DND-41 (cell line): ENCODE results near the gene LMO7.

ENCODE experiments used
- ATAC-seq: fragments of 200-7000 bp; cut with Tn5 transposase; 3 replicates; pipeline ENCODE4 v1.9.1; 2021; ENCODE audit warnings: low read depth; ENCODE audit not compliant: insufficient read depth
- DNase-seq: peaks from one replicate; pipeline ENCODE4 v3.0.0-alpha.2; 2020
- H2AFZ ChIP-seq: 2 replicates; pipeline ENCODE4 v1.6.0; 2012; ENCODE audit warnings: low read depth, low read length
- H3K27ac ChIP-seq: 2 replicates; pipeline ENCODE4 v1.5.1; 2012; ENCODE audit warnings: low read length, inconsistent platforms
- H3K27me3 ChIP-seq: fragments of 200-600 bp; sonication (generic); 2 replicates; pipeline ENCODE4 v1.6.0; 2012; ENCODE audit warnings: low read length, mild to moderate bottlenecking, inconsistent platforms; ENCODE audit not compliant: insufficient read depth, poor library complexity
- H3K36me3 ChIP-seq: 2 replicates; pipeline ENCODE4 v1.5.1; 2012; ENCODE audit warnings: low read length, inconsistent platforms; ENCODE audit not compliant: insufficient read depth
- H3K4me1 ChIP-seq: 2 replicates; pipeline ENCODE4 v1.5.1; 2012; ENCODE audit warnings: mild to moderate bottlenecking, low read length; ENCODE audit not compliant: insufficient read depth
- H3K4me2 ChIP-seq: 2 replicates; pipeline ENCODE4 v1.6.0; 2012; ENCODE audit warnings: mild to moderate bottlenecking, moderate library complexity, low read length, inconsistent platforms; ENCODE audit not compliant: insufficient read depth
- H3K4me3 ChIP-seq, 2 experiments: fragments of 200-600 bp in 1 of 2; shearing (Covaris generic) in 1 of 2; 2 replicates each; pipeline ENCODE4 v1.5.1; 2012 to 2016; ENCODE audit warnings: inconsistent platforms in 2 of 2, low read length in 2 of 2, mild to moderate bottlenecking in 2 of 2, low read depth in 1 of 2, moderate library complexity in 1 of 2
- H3K79me2 ChIP-seq: 2 replicates; pipeline ENCODE4 v1.6.0; 2012; ENCODE audit warnings: low read length, inconsistent platforms; ENCODE audit not compliant: insufficient read depth
- H3K9ac ChIP-seq: 2 replicates; pipeline ENCODE4 v1.6.0; 2012; ENCODE audit warnings: low read depth, mild to moderate bottlenecking, inconsistent platforms, low read length, moderate library complexity
- H3K9me3 ChIP-seq: 2 replicates; pipeline ENCODE4 v1.5.1; 2012; ENCODE audit warnings: low read length, moderate library complexity, mild to moderate bottlenecking, inconsistent platforms; ENCODE audit not compliant: insufficient read depth, severe bottlenecking
- H4K20me1 ChIP-seq: 2 replicates; pipeline ENCODE4 v1.6.0; 2012; ENCODE audit warnings: low read length; ENCODE audit not compliant: insufficient read depth
- EZH2 ChIP-seq: IDR thresholded peaks from 3 replicates; pipeline ENCODE4 v1.6.1; 2012; ENCODE audit warnings: borderline replicate concordance, low read depth, mild to moderate bottlenecking, moderate library complexity, low read length, inconsistent platforms; ENCODE audit not compliant: severe bottlenecking
- TF ChIP-seq, protein P1 (sequence below): IDR thresholded peaks from 2 replicates; pipeline ENCODE4 v1.5.1; 2012; ENCODE audit warnings: borderline replicate concordance, low read length, moderate library complexity, mild to moderate bottlenecking; ENCODE audit not compliant: poor library complexity, severe bottlenecking; ENCODE audit errors: extremely low read depth

The LMO7 gene

DNA sequence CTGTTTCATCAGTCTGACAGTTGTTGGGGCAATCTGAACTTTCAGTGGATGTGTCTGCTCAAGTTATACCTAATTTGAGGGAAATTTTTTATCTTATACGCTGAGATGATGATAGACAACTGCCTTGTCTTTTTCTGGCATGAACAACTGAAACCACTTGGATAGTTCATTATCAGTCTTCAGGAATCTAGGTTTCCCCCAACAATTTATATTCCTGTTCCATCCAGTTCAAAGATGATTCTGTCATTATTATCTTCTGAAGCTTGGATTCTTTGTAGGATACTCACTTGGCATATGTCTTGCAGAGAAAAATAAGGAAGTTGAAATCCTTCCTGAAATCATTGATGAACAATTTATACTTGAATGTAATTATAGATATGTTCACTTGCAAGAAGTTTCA is 193.7 kb downstream of the LMO7 start:
- H3K27me3 ChIP-seq = no peaks in the 10 kb centered on the region
- H3K4me2 ChIP-seq = no peak overlapping the region
- H3K9ac ChIP-seq = no peak overlapping the region
- H2AFZ ChIP-seq = no peak overlapping the region
- H4K20me1 ChIP-seq = no peaks in the 10 kb centered on the region
- no peaks in the 10 kb centered on the region for H3K9me3 ChIP-seq
- no peaks in the 10 kb centered on the region for H3K4me1 ChIP-seq
- H3K4me3 ChIP-seq = no peak overlapping the region
- H3K79me2 ChIP-seq = no peaks in the 10 kb centered on the region
- ATAC-seq = no peak
- H3K27ac ChIP-seq = no peak overlapping the region
- DNase-seq = no peak
- TF ChIP-seq, protein P1, sequence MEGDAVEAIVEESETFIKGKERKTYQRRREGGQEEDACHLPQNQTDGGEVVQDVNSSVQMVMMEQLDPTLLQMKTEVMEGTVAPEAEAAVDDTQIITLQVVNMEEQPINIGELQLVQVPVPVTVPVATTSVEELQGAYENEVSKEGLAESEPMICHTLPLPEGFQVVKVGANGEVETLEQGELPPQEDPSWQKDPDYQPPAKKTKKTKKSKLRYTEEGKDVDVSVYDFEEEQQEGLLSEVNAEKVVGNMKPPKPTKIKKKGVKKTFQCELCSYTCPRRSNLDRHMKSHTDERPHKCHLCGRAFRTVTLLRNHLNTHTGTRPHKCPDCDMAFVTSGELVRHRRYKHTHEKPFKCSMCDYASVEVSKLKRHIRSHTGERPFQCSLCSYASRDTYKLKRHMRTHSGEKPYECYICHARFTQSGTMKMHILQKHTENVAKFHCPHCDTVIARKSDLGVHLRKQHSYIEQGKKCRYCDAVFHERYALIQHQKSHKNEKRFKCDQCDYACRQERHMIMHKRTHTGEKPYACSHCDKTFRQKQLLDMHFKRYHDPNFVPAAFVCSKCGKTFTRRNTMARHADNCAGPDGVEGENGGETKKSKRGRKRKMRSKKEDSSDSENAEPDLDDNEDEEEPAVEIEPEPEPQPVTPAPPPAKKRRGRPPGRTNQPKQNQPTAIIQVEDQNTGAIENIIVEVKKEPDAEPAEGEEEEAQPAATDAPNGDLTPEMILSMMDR = no peak
- TF ChIP-seq EZH2 = no peak
- no peaks in the 10 kb centered on the region for H3K36me3 ChIP-seq

DNA sequence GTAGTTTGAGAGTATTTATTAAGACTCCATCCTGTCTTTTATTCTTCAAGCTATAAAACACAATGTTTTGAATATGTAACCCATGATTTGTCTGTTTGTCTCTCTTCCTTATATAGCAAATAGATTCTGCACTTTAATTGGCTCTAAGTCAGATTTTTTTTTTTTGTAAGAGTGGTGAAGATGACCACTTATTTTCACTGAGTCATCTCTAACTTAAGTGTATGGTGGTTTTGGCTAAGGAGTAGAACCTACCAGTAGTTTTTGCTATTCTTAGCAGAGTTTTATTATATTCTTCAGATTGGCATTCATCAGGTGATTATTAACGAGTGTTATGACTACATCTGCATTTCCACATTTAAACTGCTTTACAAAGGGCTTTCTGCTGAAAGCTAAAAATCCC is 194.7 kb downstream of the LMO7 start:
- Histone ChIP-seq H3K79me2 (no peaks in the 10 kb centered on the region), H4K20me1 (no peaks in the 10 kb centered on the region), H3K4me1 (no peaks in the 10 kb centered on the region), H3K27me3 (no peaks in the 10 kb centered on the region), H3K36me3 (no peaks in the 10 kb centered on the region), H3K27ac (no peak overlapping the region), H3K4me3 (no peak overlapping the region), H3K9ac (no peak overlapping the region), H3K4me2 (no peak overlapping the region), H3K9me3 (no peaks in the 10 kb centered on the region), H2AFZ (no peak overlapping the region)
- TF ChIP-seq, protein P1 = no peak
- TF ChIP-seq EZH2 = no peak
- DNase-seq = no peak
- no peak for ATAC-seq

DNA sequence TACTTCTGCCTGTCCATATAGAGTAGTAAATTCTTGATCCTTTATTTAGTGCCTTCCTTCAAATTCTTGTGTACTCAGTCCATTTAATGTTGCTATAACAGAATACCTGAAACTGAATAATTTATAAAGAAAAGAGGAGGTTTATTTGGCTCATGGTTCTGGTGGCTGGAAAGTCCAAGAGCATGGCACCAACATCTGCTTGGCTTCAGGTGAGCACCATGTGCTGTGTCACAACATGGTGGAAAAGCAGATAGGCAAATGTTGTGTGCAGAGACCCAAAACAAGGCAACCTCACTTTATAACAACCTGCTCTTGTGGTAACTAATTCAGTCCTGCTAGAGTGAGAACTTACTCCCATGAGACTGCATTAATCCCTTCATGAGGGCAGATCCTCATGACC is 195.3 kb downstream of the LMO7 start:
- H3K9ac ChIP-seq = no peak overlapping the region
- H3K36me3 ChIP-seq = no peaks in the 10 kb centered on the region
- H3K9me3 ChIP-seq = no peaks in the 10 kb centered on the region
- no peak overlapping the region for H2AFZ ChIP-seq
- no peaks in the 10 kb centered on the region for H4K20me1 ChIP-seq
- H3K4me1 ChIP-seq = no peaks in the 10 kb centered on the region
- no peak overlapping the region for H3K4me3 ChIP-seq
- DNase-seq (no peak), ATAC-seq (no peak)
- no peaks in the 10 kb centered on the region for H3K79me2 ChIP-seq
- no peaks in the 10 kb centered on the region for H3K27me3 ChIP-seq
- H3K4me2 ChIP-seq = no peak overlapping the region
- TF ChIP-seq, protein P1 = no peak
- no peak for TF ChIP-seq EZH2
- H3K27ac ChIP-seq = no peak overlapping the region

DNA sequence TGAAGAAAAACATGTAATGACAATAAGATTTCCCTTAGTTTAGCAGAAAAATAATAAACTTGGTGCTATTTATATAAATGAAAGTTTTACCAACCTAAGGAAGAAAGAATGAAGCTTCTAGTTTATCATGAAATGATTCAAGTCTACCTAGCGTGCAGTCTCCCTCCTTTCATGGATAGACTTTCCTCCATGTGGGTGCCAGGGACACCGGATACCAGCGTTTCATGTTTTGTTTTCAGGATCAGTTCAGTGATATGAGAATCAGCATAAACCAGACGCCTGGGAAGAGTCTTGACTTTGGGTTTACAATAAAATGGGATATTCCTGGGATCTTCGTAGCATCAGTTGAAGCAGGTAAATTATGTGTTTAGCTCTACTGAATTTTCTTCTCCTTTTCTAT is 196.7 kb downstream of the LMO7 start:
- H3K9ac ChIP-seq = no peak overlapping the region
- no peak overlapping the region for H3K27ac ChIP-seq
- H3K9me3 ChIP-seq = no peaks in the 10 kb centered on the region
- no peaks in the 10 kb centered on the region for H3K79me2 ChIP-seq
- H4K20me1 ChIP-seq = no peaks in the 10 kb centered on the region
- no peaks in the 10 kb centered on the region for H3K27me3 ChIP-seq
- H3K36me3 ChIP-seq = no peaks in the 10 kb centered on the region
- H2AFZ ChIP-seq = no peak overlapping the region
- no peak for DNase-seq
- TF ChIP-seq, protein P1 = no peak
- TF ChIP-seq EZH2 = no peak
- no peak for ATAC-seq
- no peaks in the 10 kb centered on the region for H3K4me1 ChIP-seq
- no peak overlapping the region for H3K4me2 ChIP-seq
- H3K4me3 ChIP-seq = no peak overlapping the region
